B cell (primary cell): ENCODE measurements around the gene SGCA. TPM values are rescaled to one million over a fixed set of nuclear protein-coding genes. Genes with fewer than 3 reads are reported as not detected.

ENCODE experiments used
- ATAC-seq: fragments of 200-7000 bp; cut with Tn5 transposase; one replicate; pipeline ENCODE4 v1.10.0; 2021; ENCODE audit warnings: low read depth, mild to moderate bottlenecking, moderate number of reproducible peaks, moderate library complexity
- CTCF ChIA-PET: fragments of 350-600 bp; sonication (Branson Sonifier 250); formaldehyde crosslinking; loops from one replicate; lab custom pipeline; 2021; ENCODE audit warnings: antibody characterized with exemption, inconsistent platforms; lab: Charles Lee
- POLR2A ChIA-PET: fragments of 350-600 bp; sonication (Branson Sonifier 250); formaldehyde crosslinking; loops from one replicate; lab custom pipeline; 2021; ENCODE audit warnings: antibody characterized with exemption; lab: Charles Lee
- DNase-seq: peaks from one replicate; pipeline ENCODE4 v3.0.0; 2013
- H2AFZ ChIP-seq: 2 replicates; pipeline ENCODE4 v1.6.1; 2012; ENCODE audit warnings: mild to moderate bottlenecking, low read depth, low read length; ENCODE audit not compliant: insufficient read depth, poor library complexity, severe bottlenecking
- H3K27ac ChIP-seq, 2 donors: 1 replicate in 1 of 2; 2 replicates in 1 of 2; pipeline ENCODE4 v1.5.1; 2012 to 2013; ENCODE audit warnings: low read length in 2 of 2, mild to moderate bottlenecking in 2 of 2, moderate library complexity in 1 of 2
- H3K27me3 ChIP-seq, 4 experiments: fragments of 200-600 bp in 1 of 4; sonication (generic) in 1 of 4; replicated peaks in 1 of 4; 1 replicate in 2 of 4; 2 replicates in 2 of 4; pipeline versions ENCODE4 v1.6.1 to v1.7.0; 2013 to 2016; ENCODE audit warnings: low read length in 3 of 4, mild to moderate bottlenecking in 2 of 4, mixed read lengths in 1 of 4, moderate library complexity in 1 of 4; ENCODE audit not compliant: insufficient read depth in 4 of 4, control insufficient read depth in 3 of 4; ENCODE audit errors: control extremely low read depth in 1 of 4
- H3K36me3 ChIP-seq, 2 experiments: replicated peaks in 1 of 2; 1 replicate in 1 of 2; 2 replicates in 1 of 2; pipeline versions ENCODE4 v1.6.1 to v1.7.1; 2013; ENCODE audit warnings: low read length in 1 of 2; ENCODE audit not compliant: insufficient read depth in 2 of 2, control insufficient read depth in 1 of 2; ENCODE audit errors: control extremely low read depth in 1 of 2, extremely low read depth in 1 of 2
- H3K4me1 ChIP-seq, 2 donors: fragments of 200-600 bp in 1 of 2; sonication (generic) in 1 of 2; 1 replicate in 1 of 2; 2 replicates in 1 of 2; pipeline versions ENCODE4 v1.5.1 to v1.6.1; 2013 to 2017; ENCODE audit warnings: low read length in 2 of 2; ENCODE audit not compliant: control insufficient read depth in 2 of 2, insufficient read depth in 2 of 2
- H3K4me2 ChIP-seq: replicated peaks from 2 replicates; pipeline ENCODE3; 2012; ENCODE audit warnings: mild to moderate bottlenecking, low read depth, low read length; ENCODE audit not compliant: poor library complexity, severe bottlenecking
- H3K4me3 ChIP-seq, 5 experiments: fragments of 200-600 bp in 1 of 5; sonication (generic) in 1 of 5; 1 replicate in 3 of 5; 2 replicates in 2 of 5; pipeline versions ENCODE4 v1.5.1 to v1.7.0; 2011 to 2016; ENCODE audit warnings: low read length in 4 of 5, mild to moderate bottlenecking in 4 of 5, low read depth in 2 of 5, control low read depth in 1 of 5, moderate library complexity in 1 of 5; ENCODE audit not compliant: insufficient read depth in 1 of 5; ENCODE audit errors: control extremely low read depth in 1 of 5, extremely low read depth in 1 of 5
- H3K79me2 ChIP-seq: fragments of 200-600 bp; sonication (generic); one replicate; pipeline ENCODE4 v1.6.0; 2016; ENCODE audit warnings: low read length; ENCODE audit not compliant: control insufficient read depth, insufficient read depth
- H3K9ac ChIP-seq: fragments of 200-600 bp; sonication (generic); 2 replicates; pipeline ENCODE4 v1.6.1; 2017; ENCODE audit warnings: mild to moderate bottlenecking, low read length, moderate library complexity
- H3K9me3 ChIP-seq, 3 donors: one replicate each; pipeline versions ENCODE4 v1.6.1 to v1.7.1; 2013; ENCODE audit warnings: low read length in 2 of 3; ENCODE audit not compliant: control insufficient read depth in 2 of 3, insufficient read depth in 1 of 3; ENCODE audit errors: control extremely low read depth in 1 of 3
- H4K20me1 ChIP-seq: 2 replicates; pipeline ENCODE4 v1.6.0; 2012; ENCODE audit warnings: mild to moderate bottlenecking, low read length; ENCODE audit not compliant: insufficient read depth, control insufficient read depth, poor library complexity, severe bottlenecking
- H3K27ac Mint-ChIP-seq: one replicate; pipeline ENCODE4 v1.8.0; 2021; ENCODE audit warnings: mixed read lengths
- H3K27me3 Mint-ChIP-seq: one replicate; pipeline ENCODE4 v1.8.0; 2021; ENCODE audit warnings: mixed read lengths
- H3K4me1 Mint-ChIP-seq: one replicate; pipeline ENCODE4 v1.8.0; 2021; ENCODE audit warnings: mixed read lengths
- H3K4me3 Mint-ChIP-seq: one replicate; pipeline ENCODE4 v1.8.0; 2021; ENCODE audit warnings: mixed read lengths
- H3K9me3 Mint-ChIP-seq: one replicate; pipeline ENCODE4 v1.8.0; 2022; ENCODE audit warnings: mixed read lengths; ENCODE audit not compliant: insufficient read depth
- EZH2 ChIP-seq: IDR thresholded peaks from 2 replicates; pipeline ENCODE4 v1.6.1; 2012; ENCODE audit warnings: borderline replicate concordance, low read depth, mild to moderate bottlenecking, moderate library complexity, low read length; ENCODE audit not compliant: insufficient read depth, poor library complexity, severe bottlenecking
- WGBS: methylation state at CpG from one replicate; pipeline ENCODE4 v1.1.5; 2013; ENCODE audit warnings: missing lambda C conversion rate; ENCODE audit not compliant: insufficient coverage; 5-methylcytosine and 5-hydroxymethylcytosine counted together
- intact Hi-C: fragments of 100-400 bp; cut with micrococcal nuclease; formaldehyde crosslinking; loops from one replicate; pipeline ENCODE4 v1.10.0; 2022
- polyA plus RNA-seq: library from polyadenylated mRNA; depleted of rRNA; stranded (reverse); fragments of >200 nt; gene quantifications from 2 replicates; pipeline ENCODE4 v1.2.3, GENCODE V29; 2012
- total RNA-seq, 2 donors: library from RNA; stranded (reverse); fragments of 120-200 nt in 1 of 2; gene quantifications; 1 replicate in 1 of 2; 2 replicates in 1 of 2; pipeline versions ENCODE4 v1.2.3 to v1.2.4, GENCODE V29; 2013 to 2022
- TF ChIP-seq, protein P1 (sequence below): fragments of 200-600 bp; IDR thresholded peaks from one replicate; pipeline ENCODE4 v1.8.0; 2022; ENCODE audit warnings: antibody characterized with exemption, mild to moderate bottlenecking

The SGCA gene
- total and polyA plus RNA-seq, 2 donors (not counting 1 experiment from before 2014, with no cell fraction given), result 4.4 to 4.5 TPM

DNA sequence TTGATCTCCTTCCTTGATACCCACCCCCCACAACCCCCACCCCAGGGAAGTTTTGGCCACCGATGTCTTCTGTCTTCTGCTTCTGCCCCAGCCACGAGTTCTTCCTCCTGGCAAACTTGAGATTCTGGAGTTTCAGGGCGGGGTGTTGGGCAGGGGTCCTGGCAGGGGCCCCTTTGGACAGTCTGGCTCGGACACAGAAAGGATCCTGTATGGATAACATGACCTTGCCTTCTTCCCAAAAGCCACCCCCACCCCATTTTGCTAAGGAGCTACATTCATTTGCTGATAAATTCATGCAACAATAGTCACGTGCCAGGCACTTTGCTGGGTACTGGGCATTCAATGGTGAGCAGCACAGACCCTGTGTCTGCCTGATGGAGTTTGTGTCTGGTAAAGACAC lies 41.5 kb downstream of the SGCA start:
- no peak overlapping the region for H3K4me3 Mint-ChIP-seq
- Histone ChIP-seq H3K4me3 (no peak overlapping the region), H3K27ac (no peak overlapping the region), H3K4me1 (no peaks in the 10 kb centered on the region), H3K79me2 (no peaks in the 10 kb centered on the region), H3K36me3 (no peaks in the 10 kb centered on the region), H3K9ac (no peak overlapping the region), H3K27me3 (peaks cover 0 to 43% (median 7%) of the 10 kb centered on the region in 4 experiments), H3K4me2 (no peak overlapping the region), H4K20me1 (no peaks in the 10 kb centered on the region), H3K9me3 (peaks cover 0 to 3% (median 0%) of the 10 kb centered on the region in 3 donors), H2AFZ (no peak overlapping the region)
- intact Hi-C loops, result no loop called here
- TF ChIP-seq, protein P1, sequence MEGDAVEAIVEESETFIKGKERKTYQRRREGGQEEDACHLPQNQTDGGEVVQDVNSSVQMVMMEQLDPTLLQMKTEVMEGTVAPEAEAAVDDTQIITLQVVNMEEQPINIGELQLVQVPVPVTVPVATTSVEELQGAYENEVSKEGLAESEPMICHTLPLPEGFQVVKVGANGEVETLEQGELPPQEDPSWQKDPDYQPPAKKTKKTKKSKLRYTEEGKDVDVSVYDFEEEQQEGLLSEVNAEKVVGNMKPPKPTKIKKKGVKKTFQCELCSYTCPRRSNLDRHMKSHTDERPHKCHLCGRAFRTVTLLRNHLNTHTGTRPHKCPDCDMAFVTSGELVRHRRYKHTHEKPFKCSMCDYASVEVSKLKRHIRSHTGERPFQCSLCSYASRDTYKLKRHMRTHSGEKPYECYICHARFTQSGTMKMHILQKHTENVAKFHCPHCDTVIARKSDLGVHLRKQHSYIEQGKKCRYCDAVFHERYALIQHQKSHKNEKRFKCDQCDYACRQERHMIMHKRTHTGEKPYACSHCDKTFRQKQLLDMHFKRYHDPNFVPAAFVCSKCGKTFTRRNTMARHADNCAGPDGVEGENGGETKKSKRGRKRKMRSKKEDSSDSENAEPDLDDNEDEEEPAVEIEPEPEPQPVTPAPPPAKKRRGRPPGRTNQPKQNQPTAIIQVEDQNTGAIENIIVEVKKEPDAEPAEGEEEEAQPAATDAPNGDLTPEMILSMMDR, result no peak
- no peak for TF ChIP-seq EZH2
- H3K4me1 Mint-ChIP-seq, result peaks cover 4% of the 10 kb centered on the region
- 65% methylated on average over 5 of the region's 5 CpGs for WGBS
- CTCF ChIA-PET, result interaction anchor here (1.0 kb wide), 1 partner anchor 7 kb away, joined by 3 read pairs; no protein-coding TSS in a partner anchor
- DNase-seq, result no peak
- ATAC-seq, result no peak
- POLR2A ChIA-PET, result no interaction called here
- no peak overlapping the region for H3K27ac Mint-ChIP-seq
- peaks cover 69% of the 10 kb centered on the region for H3K27me3 Mint-ChIP-seq
- no peaks in the 10 kb centered on the region for H3K9me3 Mint-ChIP-seq

- intact Hi-C loops, result no loop called here
- no peaks in the 10 kb centered on the region for H4K20me1 ChIP-seq
- 93% methylated on average over 7 of the region's 8 CpGs for WGBS
- ChIA-PET POLR2A (no interaction called here), CTCF (interaction anchor here (1.0 kb wide), 1 partner anchor 8 kb away, joined by 3 read pairs; no protein-coding TSS in a partner anchor)
- H3K4me1 ChIP-seq, result peaks cover 4 to 5% of the 10 kb centered on the region in 2 donors
- peaks cover 0 to 38% (median 7%) of the 10 kb centered on the region in 4 experiments for H3K27me3 ChIP-seq
- no peak for DNase-seq
- H3K4me1 Mint-ChIP-seq, result peaks cover 9% of the 10 kb centered on the region
- H2AFZ ChIP-seq, result no peak overlapping the region
- no peak for ATAC-seq
- H3K36me3 ChIP-seq, result no peaks in the 10 kb centered on the region
- H3K9me3 ChIP-seq, result peaks cover 0 to 3% (median 0%) of the 10 kb centered on the region in 3 donors
- no peak overlapping the region for H3K4me3 ChIP-seq
- H3K27ac Mint-ChIP-seq, result no peak overlapping the region
- H3K9ac ChIP-seq, result no peak overlapping the region
- H3K4me2 ChIP-seq, result no peak overlapping the region
- H3K4me3 Mint-ChIP-seq, result no peak overlapping the region
- H3K9me3 Mint-ChIP-seq, result no peaks in the 10 kb centered on the region
- H3K27me3 Mint-ChIP-seq, result peaks cover 64% of the 10 kb centered on the region
- TF ChIP-seq, protein P1, result no peak
- no peak for TF ChIP-seq EZH2
- H3K79me2 ChIP-seq, result no peaks in the 10 kb centered on the region
- no peak overlapping the region for H3K27ac ChIP-seq
These were observed 42.2 kb downstream of the SGCA start for GRCh38 chr17:50207792-50208567.
